Measurements from ENCODE around the gene APOBEC3B. TPM values are rescaled to one million over a fixed set of nuclear protein-coding genes. Genes with fewer than 3 reads are reported as not detected.
A peak's percentile ranks its signal among the peaks of the same experiment; 100 is the strongest.
"Not testable (repeated sequence)": the region's sequence is repeated elsewhere in the genome, so short reads cannot be mapped to it uniquely, and the experiment has no call there.

Gene APOBEC3B
- total RNA-seq, 1 donor from 2014 or later: 17.0 TPM

DNA sequence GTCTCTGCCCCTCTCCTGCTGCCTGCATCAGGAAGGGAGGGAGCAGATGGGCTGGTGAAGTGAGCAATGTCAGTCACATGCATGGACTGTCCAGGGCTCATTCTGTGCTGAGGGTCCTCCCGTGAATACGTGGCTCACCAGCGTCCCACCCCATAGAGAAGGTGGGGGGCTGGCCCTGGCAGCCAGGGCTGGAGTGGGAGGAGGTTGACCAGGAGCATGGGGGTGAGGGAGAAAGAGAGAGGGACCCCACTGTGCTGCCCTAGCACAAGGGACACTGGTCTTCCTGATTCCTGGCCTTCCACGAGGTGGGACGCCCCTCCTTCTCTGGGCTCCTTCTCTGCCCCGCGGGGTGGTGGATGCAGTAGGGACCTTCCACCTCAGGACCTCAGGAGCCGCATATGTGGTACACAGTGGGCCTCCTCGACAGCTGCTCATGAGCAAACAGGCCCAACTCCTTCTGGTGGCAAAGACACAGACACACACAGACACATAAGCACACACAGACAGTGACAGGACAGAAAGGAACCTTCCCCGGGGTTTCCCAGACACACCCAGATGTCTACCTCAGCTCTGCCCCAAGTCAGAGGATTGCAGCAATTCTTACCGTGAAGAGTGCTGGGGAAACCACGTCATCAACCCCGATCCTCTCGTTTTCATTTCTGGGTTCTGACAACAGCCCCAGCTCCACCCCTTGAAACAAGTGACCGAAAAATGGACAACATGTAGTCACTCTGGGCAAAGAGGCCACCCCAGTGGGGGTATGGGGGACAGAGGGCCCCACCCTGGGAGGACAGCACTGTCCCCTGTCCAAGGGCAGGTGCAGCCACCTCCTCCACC, 28.4 kb upstream of the APOBEC3B start:
- no peaks in the 10 kb centered on the region for H3K9me3 Mint-ChIP-seq
- H3K27me3 Mint-ChIP-seq (ENCODE audit: low read depth): peaks cover 6% of the 10 kb centered on the region
- H3K36me3 Mint-ChIP-seq (ENCODE audit: low read depth): no peaks in the 10 kb centered on the region
- peaks cover 42% of the 10 kb centered on the region for H3K4me1 Mint-ChIP-seq (ENCODE audit: low read depth)
- peak; percentile 72 for DNase-seq (ENCODE audit: low spot score)
- H3K4me3 Mint-ChIP-seq (ENCODE audit: low read depth): no peak overlapping the region
- peak overlapping the region; percentile 90 for H3K27ac Mint-ChIP-seq
- intact Hi-C loops (cut with micrococcal nuclease): loop anchor here (1.0 kb wide), 2 partner anchors 12 to 32 kb away; no protein-coding TSS in a partner anchor

DNA sequence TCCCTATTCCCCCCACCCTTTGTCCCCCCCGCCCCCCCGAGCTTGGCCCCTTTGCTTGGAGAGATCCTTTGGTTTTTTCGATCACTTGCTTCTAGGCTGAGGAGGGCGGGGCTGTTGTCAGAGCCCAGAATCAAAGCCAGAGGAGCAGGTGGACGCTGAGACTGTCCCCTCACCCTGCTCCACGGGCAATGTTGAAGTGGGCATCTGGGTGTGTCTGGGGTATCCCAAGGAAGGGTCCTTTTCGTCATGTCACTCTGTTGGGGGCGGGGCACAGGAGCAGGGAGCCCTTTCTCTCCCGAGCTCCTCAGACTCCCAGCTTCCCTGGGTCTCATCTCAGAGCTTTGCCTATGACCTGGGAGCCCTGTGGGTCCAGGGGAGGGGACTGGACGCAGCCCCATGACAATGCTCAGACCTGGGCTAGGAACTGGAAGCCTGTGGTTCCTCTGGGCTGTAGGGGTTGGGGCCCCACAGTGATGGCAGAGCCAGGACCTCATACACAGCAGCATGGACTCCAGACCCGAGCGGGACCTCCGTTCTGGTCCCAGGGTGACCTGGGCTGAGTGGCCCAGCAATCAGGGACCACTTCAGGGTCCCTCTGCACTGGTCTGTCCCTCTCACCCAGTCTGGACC, 27.6 kb upstream of the APOBEC3B start:
- no peak overlapping the region for H3K4me3 Mint-ChIP-seq (ENCODE audit: low read depth)
- DNase-seq (ENCODE audit: low spot score): no peak
- H3K4me1 Mint-ChIP-seq (ENCODE audit: low read depth): peaks cover 42% of the 10 kb centered on the region
- intact Hi-C loops (cut with micrococcal nuclease): loop anchor here (1.0 kb wide), 2 partner anchors 13 to 31 kb away; no protein-coding TSS in a partner anchor
- peak overlapping the region; percentile 86 for H3K27ac Mint-ChIP-seq
- H3K27me3 Mint-ChIP-seq (ENCODE audit: low read depth): peaks cover 6% of the 10 kb centered on the region
- H3K36me3 Mint-ChIP-seq (ENCODE audit: low read depth): no peaks in the 10 kb centered on the region
- no peaks in the 10 kb centered on the region for H3K9me3 Mint-ChIP-seq

DNA sequence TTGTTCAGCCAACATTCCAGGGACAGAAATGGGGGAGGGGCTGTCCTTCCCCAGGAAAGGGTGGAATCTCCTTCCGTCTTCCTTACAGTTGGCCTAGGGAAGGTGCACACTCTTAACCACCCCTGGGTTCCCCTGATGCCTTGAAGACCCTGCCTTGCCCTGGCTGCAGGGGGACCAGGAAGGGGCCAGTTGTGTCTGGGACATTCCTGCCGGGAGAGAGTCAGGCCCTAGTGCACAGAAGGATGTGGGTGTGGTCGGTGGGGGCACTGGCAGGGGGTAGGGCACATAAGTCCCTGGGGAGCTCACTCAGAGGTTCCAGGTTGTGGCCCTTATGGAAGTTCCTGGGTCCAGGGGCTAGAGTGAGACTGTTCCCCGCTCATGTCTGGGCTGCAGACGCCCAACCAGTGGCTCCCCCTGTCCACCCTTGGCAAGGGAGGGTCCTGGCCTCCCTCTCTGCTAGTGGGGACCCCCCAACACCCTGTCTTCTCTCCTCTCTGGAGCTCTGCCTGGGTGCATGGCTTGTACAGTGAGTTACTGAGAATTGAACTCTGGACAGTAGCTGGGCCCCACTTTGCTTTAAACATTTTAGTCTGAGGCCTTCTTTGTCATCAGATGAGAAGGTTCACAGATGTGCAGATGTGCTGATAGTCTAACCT, 26.8 kb upstream of the APOBEC3B start:
- Mint-ChIP-seq H3K4me1 (ENCODE audit: low read depth) (peaks cover 42% of the 10 kb centered on the region), H3K9me3 (no peaks in the 10 kb centered on the region)
- DNase-seq (ENCODE audit: low spot score): no peak

DNA sequence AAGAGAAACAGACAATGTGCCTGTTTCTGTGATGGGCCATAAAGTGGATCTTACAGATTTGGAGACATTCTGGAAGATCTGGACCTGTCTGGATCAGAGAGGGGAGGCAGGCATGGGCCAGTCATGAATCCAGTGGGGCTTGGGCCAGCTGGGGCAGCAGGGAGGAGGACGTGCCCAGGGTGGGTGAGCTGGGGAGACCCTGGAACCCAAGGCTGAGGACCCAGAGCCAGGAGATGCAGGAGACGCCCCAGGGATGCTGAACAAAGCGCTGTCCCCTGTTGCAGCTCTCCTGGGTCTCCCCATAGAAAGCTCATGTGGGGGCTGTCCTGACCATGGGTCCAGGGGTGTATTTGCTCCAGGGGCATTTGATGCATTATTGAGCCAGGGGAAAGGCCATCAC, 26.2 kb upstream of the APOBEC3B start:
- H3K4me1 Mint-ChIP-seq (ENCODE audit: low read depth): peaks cover 42% of the 10 kb centered on the region
- peaks cover 6% of the 10 kb centered on the region for H3K27me3 Mint-ChIP-seq (ENCODE audit: low read depth)
- no peak overlapping the region for H3K4me3 Mint-ChIP-seq (ENCODE audit: low read depth)
- no peaks in the 10 kb centered on the region for H3K9me3 Mint-ChIP-seq
- DNase-seq (ENCODE audit: low spot score): no peak
- intact Hi-C loops (cut with micrococcal nuclease): no loop called here
- H3K36me3 Mint-ChIP-seq (ENCODE audit: low read depth): no peaks in the 10 kb centered on the region
- peak overlapping the region; percentile 75 for H3K27ac Mint-ChIP-seq

More for the DNA sequence above, 26.8 kb upstream of the APOBEC3B start:
- Mint-ChIP-seq H3K27ac (peak overlapping the region; percentile 75), H3K36me3 (ENCODE audit: low read depth) (no peaks in the 10 kb centered on the region), H3K27me3 (ENCODE audit: low read depth) (peaks cover 6% of the 10 kb centered on the region), H3K4me3 (ENCODE audit: low read depth) (no peak overlapping the region)
- intact Hi-C loops (cut with micrococcal nuclease): no loop called here

DNA sequence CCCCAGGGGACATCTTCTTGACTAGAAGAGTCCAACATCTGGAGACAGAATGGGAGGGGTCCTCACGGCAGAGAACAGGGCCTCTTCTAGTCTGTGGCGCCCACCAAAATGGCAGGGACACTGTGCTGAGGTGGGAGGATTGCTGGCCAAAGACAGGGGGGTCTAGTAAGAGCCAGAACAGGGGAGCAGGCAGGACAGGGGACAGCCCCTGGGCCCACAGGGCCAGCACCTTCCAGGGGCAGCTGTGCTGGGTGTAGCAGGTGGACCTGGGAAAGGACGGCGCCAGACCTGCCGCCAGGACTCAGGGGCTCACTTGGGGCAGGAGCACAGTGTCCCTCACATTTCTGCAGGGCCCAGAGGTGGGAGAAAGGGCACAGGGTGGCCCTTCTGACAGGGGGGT, 25.6 kb upstream of the APOBEC3B start:
- intact Hi-C loops (cut with micrococcal nuclease): no loop called here

DNA sequence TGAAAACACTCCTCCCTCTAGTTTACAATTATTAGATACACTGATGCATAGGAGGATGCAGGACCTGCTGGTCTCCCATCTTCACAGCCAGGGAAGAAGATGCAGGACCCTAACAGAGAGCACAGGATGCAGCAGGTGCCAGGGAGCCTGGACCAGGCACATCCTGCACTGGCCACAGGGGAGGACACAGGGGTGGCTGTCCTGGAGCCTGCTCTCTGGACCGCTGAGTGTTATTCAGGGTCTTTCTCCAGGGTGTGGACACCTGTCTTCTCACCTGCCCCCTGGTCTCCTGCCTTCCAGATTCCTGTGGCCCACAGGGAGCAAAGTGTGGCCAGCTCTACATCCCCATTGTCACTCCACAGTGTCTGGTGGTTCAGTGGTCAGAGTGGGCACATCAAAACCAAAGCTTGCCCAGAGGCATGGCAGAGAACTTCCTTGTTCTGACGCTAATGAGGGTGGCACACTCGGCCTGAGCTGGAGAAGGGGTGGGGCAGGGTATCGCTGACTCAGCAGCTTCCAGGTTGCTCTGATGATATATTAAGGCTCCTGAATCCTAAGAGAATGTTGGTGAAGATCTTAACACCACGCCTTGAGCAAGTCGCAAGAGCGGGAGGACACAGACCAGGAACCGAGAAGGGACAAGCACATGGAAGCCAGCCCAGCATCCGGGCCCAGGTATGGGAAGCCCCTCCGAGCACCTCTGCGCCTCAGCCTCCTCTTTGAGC, 24.9 kb upstream of the APOBEC3B start, which contains the start of gene APOBEC3A:
APOBEC3A (plus strand) TSS at position 564 of the 725 bp plus-strand sequence; CDS start at position 647, 83 bp downstream.
- no peak for DNase-seq (ENCODE audit: low spot score)
- H3K36me3 Mint-ChIP-seq (ENCODE audit: low read depth): no peaks in the 10 kb centered on the region
- H3K27me3 Mint-ChIP-seq (ENCODE audit: low read depth): peaks cover 6% of the 10 kb centered on the region
- intact Hi-C loops (cut with micrococcal nuclease): no loop called here
- H3K27ac Mint-ChIP-seq: no peak within 1 kb of the TSS
- H3K9me3 Mint-ChIP-seq: no peaks in the 10 kb centered on the region
- no peak within 1 kb of the TSS for H3K4me3 Mint-ChIP-seq (ENCODE audit: low read depth)
- peaks cover 35% of the 10 kb centered on the region for H3K4me1 Mint-ChIP-seq (ENCODE audit: low read depth)

More for the DNA sequence above, 25.6 kb upstream of the APOBEC3B start:
- Mint-ChIP-seq H3K27ac (no peak overlapping the region), H3K4me1 (ENCODE audit: low read depth) (peaks cover 38% of the 10 kb centered on the region), H3K9me3 (no peaks in the 10 kb centered on the region), H3K4me3 (ENCODE audit: low read depth) (no peak overlapping the region), H3K27me3 (ENCODE audit: low read depth) (peaks cover 6% of the 10 kb centered on the region), H3K36me3 (ENCODE audit: low read depth) (no peaks in the 10 kb centered on the region)
- DNase-seq (ENCODE audit: low spot score): no peak

DNA sequence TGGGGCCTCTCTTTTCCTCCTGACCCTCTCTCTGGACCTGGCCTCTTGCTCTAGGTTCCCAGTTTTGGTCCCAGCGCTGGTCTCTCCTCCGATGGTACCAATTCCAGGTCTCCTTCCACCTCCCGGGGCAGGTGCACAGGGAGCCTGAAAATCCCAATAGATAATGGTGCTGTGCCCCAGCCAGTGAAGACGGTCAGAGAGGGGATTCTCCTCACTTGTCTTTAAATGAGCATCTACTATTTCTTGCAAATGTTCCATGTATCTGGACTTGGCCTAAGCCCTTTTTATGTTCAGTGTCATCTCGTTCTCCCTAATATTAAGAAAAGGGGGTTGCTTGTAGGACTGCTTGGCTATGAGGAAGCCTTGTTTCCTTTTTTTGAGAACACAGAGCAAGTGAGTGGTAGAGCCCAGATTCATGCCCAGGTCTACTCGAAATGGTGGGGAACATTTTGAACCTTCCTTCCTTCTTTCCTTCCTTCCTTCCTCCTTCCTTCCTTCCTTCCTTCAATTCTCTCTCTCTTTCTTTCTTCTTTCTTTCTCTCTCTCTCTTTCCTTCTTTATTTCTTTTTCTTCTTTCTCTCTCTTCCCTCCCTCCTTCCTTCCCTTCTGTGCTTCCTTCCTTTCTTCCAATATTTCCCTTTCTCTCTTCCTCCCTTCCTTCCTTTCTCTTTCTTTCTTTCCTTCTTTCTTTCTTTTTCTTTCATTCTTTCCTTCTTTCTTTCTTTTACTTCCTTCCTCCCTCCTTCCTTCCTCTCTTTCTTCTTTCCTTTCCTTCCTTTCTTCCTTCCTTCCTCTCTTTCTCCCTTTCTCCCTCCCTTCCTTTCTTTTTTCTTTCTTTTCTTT, 24.1 kb upstream of the APOBEC3B start:
- Mint-ChIP-seq H3K27ac (no peak overlapping the region), H3K27me3 (ENCODE audit: low read depth) (peaks cover 6% of the 10 kb centered on the region), H3K4me3 (ENCODE audit: low read depth) (no peak overlapping the region), H3K4me1 (ENCODE audit: low read depth) (peaks cover 27% of the 10 kb centered on the region), H3K36me3 (ENCODE audit: low read depth) (no peaks in the 10 kb centered on the region), H3K9me3 (no peaks in the 10 kb centered on the region)
- no peak for DNase-seq (ENCODE audit: low spot score)
- intact Hi-C loops (cut with micrococcal nuclease): no loop called here

DNA sequence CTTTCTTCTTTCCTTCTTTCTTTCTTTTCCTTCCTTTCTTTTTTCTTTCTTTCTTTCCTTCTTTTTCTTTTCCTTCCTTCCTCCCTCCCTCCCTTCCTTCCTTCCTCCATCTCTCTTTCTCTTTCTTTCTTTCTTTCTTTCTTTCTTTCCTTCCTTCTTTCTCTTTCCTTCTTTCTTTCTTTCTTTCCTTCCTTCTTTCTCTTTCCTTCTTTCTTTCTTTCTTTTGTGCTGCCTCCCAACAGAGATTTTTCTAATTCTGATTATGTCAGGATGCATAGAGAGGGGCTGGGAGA, 23.6 kb upstream of the APOBEC3B start:
- not testable (repeated sequence) for H3K9me3 Mint-ChIP-seq

DNA sequence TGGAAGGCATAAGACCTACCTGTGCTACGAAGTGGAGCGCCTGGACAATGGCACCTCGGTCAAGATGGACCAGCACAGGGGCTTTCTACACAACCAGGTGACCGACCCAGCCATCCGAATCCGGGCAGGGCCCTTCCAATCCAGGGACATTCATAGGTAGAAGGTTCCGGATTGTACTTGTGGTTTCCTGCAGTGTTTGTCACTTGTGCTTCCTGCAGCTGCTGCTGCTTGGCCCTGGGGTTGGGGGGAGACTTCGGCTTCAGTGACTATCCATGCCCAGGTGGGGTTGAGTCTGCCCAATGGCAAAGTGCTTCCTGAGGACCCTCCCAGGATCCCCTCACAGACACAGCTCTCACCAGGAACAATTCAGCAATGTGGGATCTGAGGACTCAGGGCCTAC, 22.6 kb upstream of the APOBEC3B start:
- H3K27me3 Mint-ChIP-seq (ENCODE audit: low read depth): peaks cover 6% of the 10 kb centered on the region
- DNase-seq (ENCODE audit: low spot score): no peak
- H3K36me3 Mint-ChIP-seq (ENCODE audit: low read depth): no peaks in the 10 kb centered on the region
- no peak overlapping the region for H3K27ac Mint-ChIP-seq
- peaks cover 20% of the 10 kb centered on the region for H3K4me1 Mint-ChIP-seq (ENCODE audit: low read depth)
- intact Hi-C loops (cut with micrococcal nuclease): no loop called here
- no peaks in the 10 kb centered on the region for H3K9me3 Mint-ChIP-seq
- no peak overlapping the region for H3K4me3 Mint-ChIP-seq (ENCODE audit: low read depth)

More for the DNA sequence above, 23.6 kb upstream of the APOBEC3B start:
- DNase-seq (ENCODE audit: low spot score); H3K27me3 Mint-ChIP-seq (ENCODE audit: low read depth); H3K4me3 Mint-ChIP-seq (ENCODE audit: low read depth); intact Hi-C loops (cut with micrococcal nuclease); H3K36me3 Mint-ChIP-seq (ENCODE audit: low read depth): not testable (repeated sequence)
- Mint-ChIP-seq H3K4me1 (ENCODE audit: low read depth) (peaks cover 24% of the 10 kb centered on the region), H3K27ac (peak overlapping the region; percentile 8)

DNA sequence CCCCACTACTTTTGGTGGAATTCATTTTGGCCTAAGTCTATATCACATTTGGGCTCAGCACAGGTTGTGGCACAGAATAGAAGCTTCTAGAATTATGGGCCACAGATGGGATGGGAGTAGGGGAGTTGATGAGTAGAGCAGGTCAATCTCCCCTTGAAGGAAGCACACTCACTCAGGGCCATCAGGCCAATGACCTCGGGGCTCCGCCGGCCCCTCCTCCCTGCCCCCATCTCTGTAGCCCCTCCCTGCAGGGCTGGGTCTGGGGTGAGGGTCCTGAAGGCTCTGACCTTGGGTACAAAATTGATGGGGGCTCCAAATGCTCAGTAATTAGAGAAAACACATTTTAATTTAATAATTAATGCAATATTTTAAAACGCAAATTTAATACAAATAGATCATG, 21.5 kb upstream of the APOBEC3B start:
- intact Hi-C loops (cut with micrococcal nuclease); H3K4me3 Mint-ChIP-seq (ENCODE audit: low read depth): not testable (repeated sequence)

DNA sequence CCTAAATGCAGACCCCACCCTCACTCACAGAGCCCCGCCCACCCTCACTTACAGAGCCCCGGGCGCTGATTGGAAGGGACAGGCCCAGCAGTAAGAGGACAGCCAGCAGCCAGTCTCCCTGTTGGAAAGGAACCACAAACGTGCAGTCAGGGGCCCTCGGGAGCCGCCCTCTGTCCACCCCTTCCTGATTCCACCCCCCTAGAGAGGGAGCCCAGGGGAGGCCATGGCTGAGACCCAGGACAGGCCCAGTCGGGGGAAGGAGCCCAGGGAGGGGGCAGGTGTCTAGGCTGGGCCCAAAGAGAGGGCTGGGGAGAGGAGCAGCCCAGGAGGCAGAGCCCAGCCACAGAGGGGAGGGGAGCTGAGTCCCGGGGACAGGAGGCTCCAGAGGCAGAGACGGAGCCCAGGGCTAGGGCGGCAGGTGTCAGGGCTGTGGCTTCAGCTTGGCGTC, 18.8 kb upstream of the APOBEC3B start:
- intact Hi-C loops (cut with micrococcal nuclease); H3K27me3 Mint-ChIP-seq (ENCODE audit: low read depth); H3K4me1 Mint-ChIP-seq (ENCODE audit: low read depth); H3K27ac Mint-ChIP-seq; H3K9me3 Mint-ChIP-seq; DNase-seq (ENCODE audit: low spot score); H3K4me3 Mint-ChIP-seq (ENCODE audit: low read depth); H3K36me3 Mint-ChIP-seq (ENCODE audit: low read depth): not testable (repeated sequence)

More for the DNA sequence above, 21.5 kb upstream of the APOBEC3B start:
- DNase-seq (ENCODE audit: low spot score); H3K36me3 Mint-ChIP-seq (ENCODE audit: low read depth); H3K9me3 Mint-ChIP-seq; H3K27me3 Mint-ChIP-seq (ENCODE audit: low read depth); H3K27ac Mint-ChIP-seq: not testable (repeated sequence)
- peaks cover 13% of the 10 kb centered on the region for H3K4me1 Mint-ChIP-seq (ENCODE audit: low read depth)

DNA sequence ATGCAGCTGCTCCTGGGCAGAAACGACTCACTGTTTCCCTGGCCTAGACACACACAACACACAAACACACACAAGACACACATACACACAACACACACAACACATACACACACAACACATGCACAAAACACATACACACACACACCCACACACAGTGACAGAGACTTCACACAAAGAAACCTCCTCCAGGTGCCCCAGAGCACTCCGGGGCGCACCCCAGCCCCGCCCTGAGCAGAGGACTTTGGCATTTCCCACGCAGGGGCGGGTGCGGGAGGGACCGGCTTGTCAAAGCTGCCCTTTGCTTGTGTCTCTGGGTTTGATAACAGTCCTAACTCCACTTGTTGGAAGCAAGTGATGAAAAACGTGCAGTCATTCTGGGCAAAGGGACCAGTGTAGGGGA, 18.3 kb upstream of the APOBEC3B start:
- no peak overlapping the region for H3K27ac Mint-ChIP-seq

More for the DNA sequence above, 18.3 kb upstream of the APOBEC3B start:
- Mint-ChIP-seq H3K27me3 (ENCODE audit: low read depth) (peaks cover 3% of the 10 kb centered on the region), H3K36me3 (ENCODE audit: low read depth) (no peaks in the 10 kb centered on the region), H3K9me3 (no peaks in the 10 kb centered on the region), H3K4me3 (ENCODE audit: low read depth) (no peak overlapping the region), H3K4me1 (ENCODE audit: low read depth) (peaks cover 4% of the 10 kb centered on the region)
- intact Hi-C loops (cut with micrococcal nuclease): no loop called here
- DNase-seq (ENCODE audit: low spot score): no peak

Measured in activated T-helper 2 cell treated with anti-CD3 and anti-CD28 coated beads, Interferon-gamma antibody, Interleukin-2, Interleukin-4, amounts not matched to agents 10 μg/mL and 5 μg/mL and 100 μg/mL, durations not matched to agents 14 hours and 24 hours and 36 hours (primary cell).